Measurements from ENCODE around the gene GSE1.

- TF ChIP-seq POLR2A (IDR thresholded peaks at IDR 0.05; ENCODE audit: low read depth, low read length) (no peak), TAF1 (IDR thresholded peaks at IDR 0.05; ENCODE audit: borderline replicate concordance, low read depth, low read length) (no peak), POLR2AphosphoS5 (IDR thresholded peaks at IDR 0.05; ENCODE audit: low read depth, low read length) (no peak)
Measured at GRCh38 chr16:85675251-85675874, 62.2 kb downstream of the GSE1 start.

All from GM12892 (cell line).